GM06990 (cell line): ENCODE data around the gene GULP1.

Source experiments
- DNase-seq: peaks from one replicate; pipeline ENCODE4 v3.0.0-alpha.2; 2011; ENCODE audit not compliant: insufficient read length; ENCODE audit errors: extremely low read depth
- H3K27me3 ChIP-seq: replicated peaks from 2 replicates; pipeline ENCODE4 v1.6.0; 2011; ENCODE audit warnings: low read length; ENCODE audit not compliant: control insufficient read depth, insufficient read depth
- H3K36me3 ChIP-seq: 2 replicates; pipeline ENCODE4 v1.5.1; 2011; ENCODE audit warnings: low read length; ENCODE audit not compliant: control insufficient read depth, insufficient read depth
- H3K4me3 ChIP-seq: replicated peaks from 2 replicates; pipeline ENCODE4 v1.5.1; 2011; ENCODE audit warnings: low read depth, mild to moderate bottlenecking, control low read depth, low read length
- TF ChIP-seq, protein P1 (sequence below): IDR thresholded peaks from 2 replicates; pipeline ENCODE4 v1.5.1; 2011; ENCODE audit warnings: low read length, control low read depth, mild to moderate bottlenecking, inconsistent platforms; ENCODE audit not compliant: insufficient read depth, poor library complexity, severe bottlenecking

The GULP1 gene

DNA sequence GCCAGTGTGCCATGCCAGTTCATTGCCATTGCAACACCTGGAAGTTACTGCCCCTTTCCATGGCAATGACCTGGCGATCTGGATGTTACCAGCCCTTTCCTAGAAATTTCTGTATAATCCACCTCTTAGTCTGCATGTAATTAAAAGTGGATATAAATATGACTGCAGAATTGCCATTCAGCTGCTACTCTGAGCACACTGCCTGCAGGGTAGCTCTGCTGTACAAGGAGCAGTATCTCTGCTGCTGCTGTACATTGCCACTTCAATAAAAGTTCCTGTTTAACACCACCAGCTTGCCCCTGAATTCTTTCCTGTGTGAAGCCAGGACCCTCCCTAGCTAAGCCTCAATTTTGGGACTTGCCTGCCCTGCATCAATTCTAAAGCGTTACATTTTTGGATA lies 17.4 kb upstream of the GULP1 start:
- Histone ChIP-seq H3K36me3 (no peaks in the 10 kb centered on the region), H3K4me3 (no peak overlapping the region), H3K27me3 (no peaks in the 10 kb centered on the region)
- DNase-seq = no peak
- TF ChIP-seq, protein P1, sequence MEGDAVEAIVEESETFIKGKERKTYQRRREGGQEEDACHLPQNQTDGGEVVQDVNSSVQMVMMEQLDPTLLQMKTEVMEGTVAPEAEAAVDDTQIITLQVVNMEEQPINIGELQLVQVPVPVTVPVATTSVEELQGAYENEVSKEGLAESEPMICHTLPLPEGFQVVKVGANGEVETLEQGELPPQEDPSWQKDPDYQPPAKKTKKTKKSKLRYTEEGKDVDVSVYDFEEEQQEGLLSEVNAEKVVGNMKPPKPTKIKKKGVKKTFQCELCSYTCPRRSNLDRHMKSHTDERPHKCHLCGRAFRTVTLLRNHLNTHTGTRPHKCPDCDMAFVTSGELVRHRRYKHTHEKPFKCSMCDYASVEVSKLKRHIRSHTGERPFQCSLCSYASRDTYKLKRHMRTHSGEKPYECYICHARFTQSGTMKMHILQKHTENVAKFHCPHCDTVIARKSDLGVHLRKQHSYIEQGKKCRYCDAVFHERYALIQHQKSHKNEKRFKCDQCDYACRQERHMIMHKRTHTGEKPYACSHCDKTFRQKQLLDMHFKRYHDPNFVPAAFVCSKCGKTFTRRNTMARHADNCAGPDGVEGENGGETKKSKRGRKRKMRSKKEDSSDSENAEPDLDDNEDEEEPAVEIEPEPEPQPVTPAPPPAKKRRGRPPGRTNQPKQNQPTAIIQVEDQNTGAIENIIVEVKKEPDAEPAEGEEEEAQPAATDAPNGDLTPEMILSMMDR = no peak

DNA sequence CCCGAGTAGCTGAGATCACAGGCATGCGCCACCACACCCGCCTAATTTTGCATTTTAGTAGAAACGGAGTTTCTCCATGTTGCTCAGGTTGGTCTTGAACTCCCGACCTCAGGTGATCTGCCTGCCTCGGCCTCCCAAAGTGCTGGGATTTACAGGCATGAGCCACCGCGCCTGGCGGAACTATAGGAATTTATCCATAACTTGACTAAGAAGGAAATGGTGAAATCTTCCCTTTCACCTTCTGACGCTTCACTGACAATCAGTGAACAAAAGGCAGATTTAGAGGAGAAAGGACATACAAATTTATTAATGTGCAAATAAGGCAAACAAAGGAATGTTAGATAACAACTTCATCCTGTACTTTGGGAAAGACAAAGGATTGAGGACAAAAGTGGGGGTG lies 15.4 kb upstream of the GULP1 start:
- no peaks in the 10 kb centered on the region for H3K36me3 ChIP-seq
- no peak for DNase-seq
- TF ChIP-seq, protein P1 = no peak
- no peak overlapping the region for H3K4me3 ChIP-seq
- no peaks in the 10 kb centered on the region for H3K27me3 ChIP-seq

DNA sequence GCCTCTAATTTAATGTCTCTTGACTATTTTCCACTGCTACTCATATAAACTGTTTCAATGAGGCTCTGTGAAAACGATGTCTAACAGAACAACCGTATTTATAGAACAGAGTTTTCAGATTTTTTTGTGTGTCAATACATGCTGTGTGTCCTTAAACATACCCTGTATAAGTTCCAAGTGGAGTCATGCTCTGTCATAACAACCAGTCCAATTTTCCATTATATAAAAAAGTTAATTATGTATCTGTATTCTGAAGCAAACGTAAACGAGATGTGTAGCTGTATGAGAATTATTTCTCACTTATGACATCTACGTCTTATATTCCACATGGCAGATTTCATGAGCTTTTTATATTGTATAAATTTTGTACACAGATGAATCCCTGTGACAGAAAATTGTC lies 13.9 kb upstream of the GULP1 start:
- no peaks in the 10 kb centered on the region for H3K27me3 ChIP-seq
- H3K4me3 ChIP-seq = no peak overlapping the region
- TF ChIP-seq, protein P1 = no peak
- DNase-seq = no peak
- H3K36me3 ChIP-seq = no peaks in the 10 kb centered on the region

DNA sequence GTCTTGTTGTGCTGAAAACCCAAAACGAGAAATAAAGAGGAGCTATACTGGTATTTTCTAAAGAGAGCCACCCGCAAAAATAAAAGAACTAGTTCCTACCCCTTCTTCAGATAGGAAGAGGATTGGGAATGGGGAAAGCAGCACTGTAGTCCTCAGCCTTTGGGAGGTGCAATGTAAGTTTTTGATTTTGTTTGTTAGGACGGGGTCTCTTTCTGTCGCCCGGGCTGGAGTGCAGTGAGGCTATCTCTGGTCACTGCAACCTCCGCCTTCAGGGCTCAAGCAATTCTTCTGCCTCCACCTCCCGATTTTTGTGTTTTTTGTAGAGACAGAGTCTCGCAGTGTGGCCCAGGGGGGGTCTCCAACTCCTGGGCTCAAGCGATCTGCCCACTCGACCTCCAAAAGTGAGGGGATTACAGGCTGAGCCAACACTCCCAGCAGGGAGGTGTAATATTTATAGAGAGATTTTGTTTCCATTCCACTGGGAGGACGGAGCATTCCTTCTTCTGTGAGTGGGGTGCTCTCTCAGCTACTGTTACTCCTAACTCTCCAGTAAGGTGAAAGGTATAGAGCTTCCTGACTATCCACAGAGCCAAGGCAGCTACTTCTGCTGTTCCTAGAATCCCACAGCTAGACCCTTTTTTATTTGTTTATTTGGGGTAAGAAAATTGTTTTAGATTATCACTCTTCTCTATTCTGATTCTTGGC lies 13.1 kb upstream of the GULP1 start:
- TF ChIP-seq, protein P1 = no peak
- no peak overlapping the region for H3K4me3 ChIP-seq
- no peaks in the 10 kb centered on the region for H3K36me3 ChIP-seq
- no peak for DNase-seq
- no peaks in the 10 kb centered on the region for H3K27me3 ChIP-seq

DNA sequence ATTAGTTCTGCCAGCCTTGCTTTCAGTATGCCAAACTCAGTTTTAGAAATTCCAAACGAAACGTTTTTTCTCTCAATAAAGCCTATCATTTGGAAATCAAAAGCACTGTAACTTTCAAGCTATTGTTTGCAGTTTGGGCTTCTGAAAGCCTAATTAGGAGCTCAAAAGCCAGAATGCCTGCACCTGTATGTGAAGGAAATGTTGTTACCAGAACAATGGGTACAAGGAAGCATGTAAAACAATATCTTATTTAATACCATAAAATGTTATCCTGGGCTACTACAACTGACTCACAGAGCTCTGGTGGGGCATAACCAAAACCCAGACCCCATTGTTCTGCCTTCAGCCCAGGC lies 12.6 kb upstream of the GULP1 start:
- Histone ChIP-seq H3K4me3 (no peak overlapping the region), H3K36me3 (no peaks in the 10 kb centered on the region), H3K27me3 (no peaks in the 10 kb centered on the region)
- TF ChIP-seq, protein P1 = no peak
- no peak for DNase-seq

DNA sequence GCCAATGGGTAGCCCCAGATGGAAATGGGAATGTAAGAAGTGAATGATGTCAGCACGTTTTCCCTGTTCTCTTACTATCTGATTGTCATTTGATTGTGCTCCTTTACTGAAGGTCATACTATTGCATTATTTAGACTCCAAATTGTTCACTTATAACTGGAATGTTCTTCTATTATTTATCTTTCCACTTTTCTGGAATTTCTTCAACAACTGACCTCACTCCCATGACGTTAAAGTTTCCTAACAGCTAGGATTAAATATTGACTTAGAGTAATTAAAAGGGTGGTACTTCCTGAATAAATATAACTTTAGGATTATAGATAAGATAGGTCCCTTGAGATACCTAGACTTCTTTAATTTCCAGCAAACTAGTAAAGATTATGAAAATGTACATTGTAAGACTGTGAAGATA lies 10.9 kb upstream of the GULP1 start:
- TF ChIP-seq, protein P1 = no peak
- no peaks in the 10 kb centered on the region for H3K36me3 ChIP-seq
- no peaks in the 10 kb centered on the region for H3K27me3 ChIP-seq
- no peak for DNase-seq
- no peak overlapping the region for H3K4me3 ChIP-seq
